ENCODE measurements around the gene COL24A1. TPM values are rescaled to one million over a fixed set of nuclear protein-coding genes. Genes with fewer than 3 reads are reported as not detected.

COL24A1 gene
- total and polyA plus RNA-seq, 7 donors, result 0.03 to 1.3 (median 0.13) TPM

GRCh38 chr1:85947186-85947585 is 209.4 kb downstream of the COL24A1 start:
- intact Hi-C loops (cut with DNase I), result no loop called here
- DNase-seq (no peak), ATAC-seq (no peak)
- H3K27me3 ChIP-seq (ENCODE audit: insufficient read depth in 3 of 3, low read length in 2 of 3), result no peaks in the 10 kb centered on the region
- H3K4me3 ChIP-seq, result no peak overlapping the region
- no peaks in the 10 kb centered on the region for H3K36me3 ChIP-seq (ENCODE audit: insufficient read depth in 1 of 2, low read depth in 1 of 2)
- WGBS, 3 donors, result 92 to 93% (median 92%) methylated on average over 2 of the region's 2 CpGs
- no peak overlapping the region for H3K27ac ChIP-seq
- TF ChIP-seq CTCF (IDR thresholded peaks at IDR 0.05), result no peak
- no peaks in the 10 kb centered on the region for H3K9me3 ChIP-seq
- H3K4me1 ChIP-seq, result no peaks in the 10 kb centered on the region

- no peaks in the 10 kb centered on the region for H3K4me1 ChIP-seq
- no peaks in the 10 kb centered on the region for H3K9me3 ChIP-seq
- WGBS, 3 donors, result 42 to 56% (median 56%) methylated on average over 1 of the region's 1 CpG
- ATAC-seq (no peak), DNase-seq (no peak)
- intact Hi-C loops (cut with DNase I), result no loop called here
- no peaks in the 10 kb centered on the region for H3K36me3 ChIP-seq (ENCODE audit: insufficient read depth in 1 of 2, low read depth in 1 of 2)
- no peaks in the 10 kb centered on the region for H3K27me3 ChIP-seq (ENCODE audit: insufficient read depth in 3 of 3, low read length in 2 of 3)
- H3K4me3 ChIP-seq, result no peak overlapping the region
- no peak overlapping the region for H3K27ac ChIP-seq
- no peak for TF ChIP-seq CTCF (IDR thresholded peaks at IDR 0.05)
Observed at GRCh38 chr1:85943945-85944344, 212.6 kb downstream of the COL24A1 start.

GRCh38 chr1:85943526-85943925 is 213.0 kb downstream of the COL24A1 start:
- no peaks in the 10 kb centered on the region for H3K9me3 ChIP-seq
- H3K4me3 ChIP-seq, result no peak overlapping the region
- H3K27me3 ChIP-seq (ENCODE audit: insufficient read depth in 3 of 3, low read length in 2 of 3), result no peaks in the 10 kb centered on the region
- no peaks in the 10 kb centered on the region for H3K4me1 ChIP-seq
- ATAC-seq (no peak), DNase-seq (no peak)
- WGBS, 3 donors, result 38 to 52% (median 41%) methylated on average over 4 of the region's 4 CpGs
- intact Hi-C loops (cut with DNase I), result no loop called here
- H3K36me3 ChIP-seq (ENCODE audit: insufficient read depth in 1 of 2, low read depth in 1 of 2), result no peaks in the 10 kb centered on the region
- no peak overlapping the region for H3K27ac ChIP-seq
- TF ChIP-seq CTCF (IDR thresholded peaks at IDR 0.05), result no peak

- intact Hi-C loops (cut with DNase I), result no loop called here
- Histone ChIP-seq H3K27me3 (ENCODE audit: insufficient read depth in 3 of 3, low read length in 2 of 3) (no peaks in the 10 kb centered on the region), H3K36me3 (ENCODE audit: insufficient read depth in 1 of 2, low read depth in 1 of 2) (no peaks in the 10 kb centered on the region), H3K9me3 (no peaks in the 10 kb centered on the region), H3K4me1 (no peaks in the 10 kb centered on the region), H3K27ac (no peak overlapping the region), H3K4me3 (no peak overlapping the region)
- 12 to 21% (median 16%) methylated on average over 2 of the region's 2 CpGs for WGBS, 3 donors
- ATAC-seq (no peak), DNase-seq (no peak)
- no peak for TF ChIP-seq CTCF (IDR thresholded peaks at IDR 0.05)
Observed at GRCh38 chr1:85940656-85941306, 215.8 kb downstream of the COL24A1 start.

GRCh38 chr1:85938829-85939228 is 217.7 kb downstream of the COL24A1 start:
- Histone ChIP-seq H3K36me3 (ENCODE audit: insufficient read depth in 1 of 2, low read depth in 1 of 2) (no peaks in the 10 kb centered on the region), H3K9me3 (no peaks in the 10 kb centered on the region), H3K27ac (no peak overlapping the region), H3K4me1 (no peaks in the 10 kb centered on the region), H3K27me3 (ENCODE audit: insufficient read depth in 3 of 3, low read length in 2 of 3) (no peaks in the 10 kb centered on the region), H3K4me3 (no peak overlapping the region)
- DNase-seq (no peak), ATAC-seq (no peak)
- intact Hi-C loops (cut with DNase I), result no loop called here
- no peak for TF ChIP-seq CTCF (IDR thresholded peaks at IDR 0.05)
- 95 to 99% (median 95%) methylated on average over 4 of the region's 4 CpGs for WGBS, 3 donors

Data from psoas muscle (tissue), 8 donors.